ENCODE measurements around the gene FLYWCH1. TPM values are rescaled to one million over a fixed set of nuclear protein-coding genes. Genes with fewer than 3 reads are reported as not detected.
A peak's percentile ranks its signal among the peaks of the same experiment; 100 is the strongest.

The FLYWCH1 gene
- total and polyA plus RNA-seq, 8 donors: 11.5 to 40.4 (median 16.5) TPM

DNA sequence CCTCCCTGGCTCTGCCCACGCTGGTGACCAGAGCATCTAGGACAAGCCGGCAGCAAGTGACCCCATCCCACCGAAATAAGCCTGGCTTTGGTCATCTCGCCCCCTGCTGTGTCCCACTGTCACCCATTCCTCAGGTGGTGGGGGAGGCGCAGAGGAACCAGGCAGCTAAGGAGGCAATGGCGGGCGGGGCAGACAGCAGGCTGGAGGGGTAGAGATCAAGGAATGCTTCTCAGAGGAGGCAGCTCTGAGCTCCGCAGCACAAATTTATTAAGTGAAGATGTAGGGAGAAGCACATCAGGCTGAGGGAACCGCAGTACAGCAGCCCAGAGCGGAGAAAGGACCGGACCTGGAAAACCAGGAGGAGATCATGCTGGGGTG, 44.8 kb downstream of the FLYWCH1 start:
- intact Hi-C loops (cut with DNase I): no loop called here
- Histone ChIP-seq H3K36me3 (no peaks in the 10 kb centered on the region), H3K9me3 (no peaks in the 10 kb centered on the region), H3K4me1 (no peaks in the 10 kb centered on the region), H3K27me3 (no peaks in the 10 kb centered on the region), H3K4me3 (no peak overlapping the region), H3K27ac (no peak overlapping the region)
- TF ChIP-seq CTCF (IDR thresholded peaks at IDR 0.05): no peak
- FAIRE-seq: no peak
- ATAC-seq: no peak
- WGBS, 2 donors: 86 to 95% methylated on average over 11 of the region's 11 CpGs
- peak in 1 of 6 donors; percentile 41 for DNase-seq

GRCh38 chr16:2959206-2959605, 47.5 kb downstream of the FLYWCH1 start:
- FAIRE-seq: no peak
- H3K27ac ChIP-seq: no peak overlapping the region
- DNase-seq: peak in 1 of 6 donors; percentile 30
- WGBS, 2 donors: 22 to 28% methylated on average over 10 of the region's 10 CpGs
- H3K9me3 ChIP-seq: no peaks in the 10 kb centered on the region
- no peak for TF ChIP-seq CTCF (IDR thresholded peaks at IDR 0.05)
- ATAC-seq: peak in 1 of 4 donors; percentile 11
- H3K4me3 ChIP-seq: no peak overlapping the region
- intact Hi-C loops (cut with DNase I): no loop called here
- peaks cover 0 to 5% (median 0%) of the 10 kb centered on the region in 4 donors for H3K27me3 ChIP-seq
- no peaks in the 10 kb centered on the region for H3K36me3 ChIP-seq
- H3K4me1 ChIP-seq: peaks cover 1 to 10% (median 4%) of the 10 kb centered on the region in 3 donors

DNA sequence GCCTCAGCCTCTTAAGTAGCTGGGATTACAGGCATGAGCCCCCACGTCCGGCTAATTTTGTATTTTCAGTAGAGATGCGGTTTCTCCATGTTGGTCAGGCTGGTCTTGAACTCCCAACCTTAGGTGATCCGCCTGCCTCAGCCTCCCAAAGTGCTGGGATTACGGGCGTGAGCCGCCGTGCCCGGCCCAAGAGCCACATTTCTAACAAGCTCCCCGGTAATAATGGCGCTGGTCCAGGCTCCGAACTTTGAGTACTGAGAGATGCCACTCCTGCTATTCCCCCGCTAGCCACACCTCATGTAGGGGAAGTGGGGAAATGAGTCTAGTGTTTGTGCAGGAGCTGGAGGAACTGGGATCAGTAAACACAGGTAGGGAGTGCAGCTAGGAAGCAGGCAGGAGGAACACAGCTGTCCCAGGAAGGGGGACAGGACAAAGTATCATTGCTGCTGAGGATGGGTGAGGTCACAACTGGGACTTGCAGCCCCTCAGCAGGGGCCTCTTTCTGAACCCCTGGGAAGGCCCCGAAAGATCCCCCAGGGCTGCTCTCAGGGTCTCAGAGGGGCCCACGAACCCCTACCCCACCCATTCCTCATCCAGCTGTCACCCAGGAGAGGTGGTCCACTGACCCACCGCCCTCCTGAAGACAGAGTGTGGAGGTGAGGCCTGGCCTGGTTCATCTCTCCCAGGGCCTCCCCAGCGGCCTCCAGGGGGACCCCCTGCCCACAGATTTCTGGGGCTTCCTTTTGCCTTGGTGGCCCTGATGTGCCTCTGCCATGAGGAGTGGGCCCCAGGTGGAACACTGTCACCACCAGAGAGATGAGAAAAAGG, 48.7 kb downstream of the FLYWCH1 start:
- DNase-seq: peak in 2 of 6 donors; percentile 12 to 34
- 60 to 78% methylated on average over 15 to 17 of the region's 17 CpGs for whole genome bisulfite sequencing, 2 donors
- no peak for ATAC-seq
- intact Hi-C loops (cut with DNase I): no loop called here
- Histone ChIP-seq H3K27ac (no peak overlapping the region), H3K4me1 (peaks cover 8 to 19% (median 10%) of the 10 kb centered on the region in 3 donors), H3K4me3 (no peak overlapping the region), H3K27me3 (peaks cover 0 to 5% (median 0%) of the 10 kb centered on the region in 4 donors), H3K9me3 (no peaks in the 10 kb centered on the region), H3K36me3 (no peaks in the 10 kb centered on the region)
- no peak for TF ChIP-seq CTCF (IDR thresholded peaks at IDR 0.05)
- FAIRE-seq: no peak

DNA sequence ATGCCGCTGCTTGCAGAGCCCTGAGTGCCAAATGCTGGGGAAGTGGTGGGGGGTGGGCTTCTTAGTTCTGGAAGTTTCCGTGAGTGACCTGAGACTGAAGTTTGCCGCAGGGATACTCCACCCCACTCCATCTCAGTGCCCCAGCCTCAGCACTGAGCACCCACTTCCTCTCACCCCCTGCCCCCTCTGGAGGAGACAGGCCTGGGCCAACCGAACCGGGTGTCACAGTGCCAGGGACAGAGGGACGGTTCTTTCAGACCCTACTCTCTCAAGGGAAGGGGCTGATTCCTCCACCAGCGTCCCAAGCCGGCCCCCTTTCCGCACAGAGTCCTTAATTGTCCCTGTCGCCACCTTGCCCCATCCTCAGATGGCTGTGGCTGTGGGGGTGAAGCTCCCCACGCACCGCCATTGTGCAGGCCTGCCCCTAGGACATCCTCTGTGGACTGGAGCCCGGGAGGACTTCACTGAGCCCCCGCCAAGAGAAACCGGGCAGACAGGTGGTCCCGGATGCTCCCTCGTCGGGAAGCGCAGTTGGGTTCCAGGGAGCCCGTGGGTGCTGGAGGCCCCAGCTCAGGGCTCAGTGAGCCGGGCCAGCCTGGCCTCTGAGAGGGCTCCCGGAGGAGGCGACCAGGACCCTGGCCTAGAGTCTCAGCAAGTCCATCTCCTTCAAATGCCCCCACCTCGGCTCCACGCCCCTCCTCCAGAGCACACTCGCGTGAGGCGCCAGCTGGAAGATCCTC, 50.8 kb downstream of the FLYWCH1 start:
- FAIRE-seq (no peak), ATAC-seq (no peak), DNase-seq (peak in 4 of 6 donors; percentile 17 to 79 (median 38))
- 24 to 25% methylated on average over 27 to 28 of the region's 28 CpGs for WGBS, 2 donors
- no peak overlapping the region for H3K4me3 ChIP-seq
- intact Hi-C loops (cut with DNase I): no loop called here
- H3K36me3 ChIP-seq: no peaks in the 10 kb centered on the region
- H3K27me3 ChIP-seq: peaks cover 0 to 14% (median 7%) of the 10 kb centered on the region in 4 donors
- no peak overlapping the region for H3K27ac ChIP-seq
- H3K9me3 ChIP-seq: no peaks in the 10 kb centered on the region
- peaks cover 8 to 20% (median 10%) of the 10 kb centered on the region in 3 donors for H3K4me1 ChIP-seq
- TF ChIP-seq CTCF (IDR thresholded peaks at IDR 0.05): no peak
